Ishikawa (cell line): ENCODE data around the gene CLEC2A.

Experiments
- CEBPB ChIP-seq: IDR thresholded peaks from 2 replicates; pipeline ENCODE4 v1.6.1; 2012
- CREB1 ChIP-seq: IDR thresholded peaks from 2 replicates; pipeline ENCODE4 v1.6.1; 2012; ENCODE audit warnings: low read depth
- EGR1 ChIP-seq: IDR thresholded peaks from 2 replicates; pipeline ENCODE4 v1.6.1; 2012
- EP300 ChIP-seq: IDR thresholded peaks from 2 replicates; pipeline ENCODE4 v1.6.1; 2012; ENCODE audit warnings: borderline replicate concordance
- FOXM1 ChIP-seq: IDR thresholded peaks from 2 replicates; pipeline ENCODE4 v1.6.1; 2012; ENCODE audit warnings: low read depth, borderline replicate concordance
- NFIC ChIP-seq: IDR thresholded peaks from 2 replicates; pipeline ENCODE4 v1.6.1; 2012
- RAD21 ChIP-seq: IDR thresholded peaks from 2 replicates; pipeline ENCODE4 v1.6.1; 2012; ENCODE audit warnings: low read depth
- TAF1 ChIP-seq: IDR thresholded peaks from 2 replicates; pipeline ENCODE4 v1.6.1; 2012; ENCODE audit warnings: low read depth, mild to moderate bottlenecking
- TCF12 ChIP-seq: IDR thresholded peaks from 2 replicates; pipeline ENCODE4 v1.6.1; 2012; ENCODE audit warnings: low read depth
- TEAD4 ChIP-seq: IDR thresholded peaks from 2 replicates; pipeline ENCODE4 v1.6.1; 2012
- YY1 ChIP-seq: IDR thresholded peaks from 2 replicates; pipeline ENCODE4 v1.6.1; 2012; ENCODE audit warnings: low read depth
- ZBTB7A ChIP-seq: IDR thresholded peaks from 2 replicates; pipeline ENCODE4 v1.6.1; 2012; ENCODE audit warnings: low read depth
- TF ChIP-seq, protein P1 (sequence below): IDR thresholded peaks from 2 replicates; pipeline ENCODE4 v1.6.1; 2012; ENCODE audit warnings: low read depth, mild to moderate bottlenecking
- TF ChIP-seq, protein P2 (sequence below): IDR thresholded peaks from 2 replicates; pipeline ENCODE4 v1.6.1; 2012
- TF ChIP-seq, protein P3 (sequence below): IDR thresholded peaks from 2 replicates; pipeline ENCODE4 v1.6.1; 2012

CLEC2A gene

DNA sequence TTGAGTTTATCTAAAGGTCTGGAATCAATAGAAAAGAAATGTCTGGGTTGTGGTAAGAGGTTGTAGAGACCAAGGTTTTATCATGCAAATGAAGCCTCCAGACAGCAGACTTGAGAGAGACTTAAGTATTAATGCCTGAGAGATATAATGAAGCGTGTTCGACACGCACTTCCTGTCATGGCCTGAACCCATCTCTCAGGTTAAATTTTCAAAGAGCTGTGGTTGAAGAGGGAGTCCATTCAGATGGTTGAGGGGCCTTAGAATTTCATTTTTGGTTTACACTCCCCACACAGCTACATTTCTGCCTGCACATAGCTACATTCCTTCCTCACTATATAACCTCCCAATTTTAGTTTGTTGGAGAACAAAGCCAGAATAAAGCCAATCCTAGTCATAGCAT lies 28.9 kb upstream of the CLEC2A start:
- TF ChIP-seq, protein P1, sequence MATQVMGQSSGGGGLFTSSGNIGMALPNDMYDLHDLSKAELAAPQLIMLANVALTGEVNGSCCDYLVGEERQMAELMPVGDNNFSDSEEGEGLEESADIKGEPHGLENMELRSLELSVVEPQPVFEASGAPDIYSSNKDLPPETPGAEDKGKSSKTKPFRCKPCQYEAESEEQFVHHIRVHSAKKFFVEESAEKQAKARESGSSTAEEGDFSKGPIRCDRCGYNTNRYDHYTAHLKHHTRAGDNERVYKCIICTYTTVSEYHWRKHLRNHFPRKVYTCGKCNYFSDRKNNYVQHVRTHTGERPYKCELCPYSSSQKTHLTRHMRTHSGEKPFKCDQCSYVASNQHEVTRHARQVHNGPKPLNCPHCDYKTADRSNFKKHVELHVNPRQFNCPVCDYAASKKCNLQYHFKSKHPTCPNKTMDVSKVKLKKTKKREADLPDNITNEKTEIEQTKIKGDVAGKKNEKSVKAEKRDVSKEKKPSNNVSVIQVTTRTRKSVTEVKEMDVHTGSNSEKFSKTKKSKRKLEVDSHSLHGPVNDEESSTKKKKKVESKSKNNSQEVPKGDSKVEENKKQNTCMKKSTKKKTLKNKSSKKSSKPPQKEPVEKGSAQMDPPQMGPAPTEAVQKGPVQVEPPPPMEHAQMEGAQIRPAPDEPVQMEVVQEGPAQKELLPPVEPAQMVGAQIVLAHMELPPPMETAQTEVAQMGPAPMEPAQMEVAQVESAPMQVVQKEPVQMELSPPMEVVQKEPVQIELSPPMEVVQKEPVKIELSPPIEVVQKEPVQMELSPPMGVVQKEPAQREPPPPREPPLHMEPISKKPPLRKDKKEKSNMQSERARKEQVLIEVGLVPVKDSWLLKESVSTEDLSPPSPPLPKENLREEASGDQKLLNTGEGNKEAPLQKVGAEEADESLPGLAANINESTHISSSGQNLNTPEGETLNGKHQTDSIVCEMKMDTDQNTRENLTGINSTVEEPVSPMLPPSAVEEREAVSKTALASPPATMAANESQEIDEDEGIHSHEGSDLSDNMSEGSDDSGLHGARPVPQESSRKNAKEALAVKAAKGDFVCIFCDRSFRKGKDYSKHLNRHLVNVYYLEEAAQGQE = no peak
- TF ChIP-seq EGR1 (no peak), YY1 (no peak), FOXM1 (no peak), CREB1 (no peak), EP300 (no peak), CEBPB (no peak)
- TF ChIP-seq, protein P2, sequence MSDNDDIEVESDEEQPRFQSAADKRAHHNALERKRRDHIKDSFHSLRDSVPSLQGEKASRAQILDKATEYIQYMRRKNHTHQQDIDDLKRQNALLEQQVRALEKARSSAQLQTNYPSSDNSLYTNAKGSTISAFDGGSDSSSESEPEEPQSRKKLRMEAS = no peak

DNA sequence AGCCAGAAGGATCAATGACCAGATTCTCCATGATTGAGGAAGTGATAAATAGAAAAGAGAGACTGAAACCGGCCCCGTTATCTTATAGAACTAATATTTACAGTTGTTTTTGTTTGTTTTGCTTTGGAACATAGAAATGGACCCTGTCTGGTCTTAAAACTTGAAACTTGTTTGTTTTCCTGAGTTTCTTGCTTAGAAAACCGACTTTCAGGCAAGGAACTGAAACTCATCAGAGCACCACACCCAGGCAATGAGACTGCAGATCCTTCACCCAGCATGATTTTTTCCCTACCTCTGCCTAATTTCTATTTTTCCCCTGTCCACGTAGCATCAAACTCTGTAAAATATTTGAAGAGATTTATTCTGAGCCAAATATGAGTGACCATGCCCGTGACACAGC lies 28.4 kb upstream of the CLEC2A start:
- TF ChIP-seq NFIC = no peak
- no peak for TF ChIP-seq CREB1
- no peak for TF ChIP-seq TAF1
- TF ChIP-seq TCF12 = no peak
- TF ChIP-seq, protein P1 = no peak
- TF ChIP-seq, protein P2 = no peak
- no peak for TF ChIP-seq EGR1
- no peak for TF ChIP-seq EP300
- no peak for TF ChIP-seq RAD21
- no peak for TF ChIP-seq FOXM1
- TF ChIP-seq YY1 = no peak
- TF ChIP-seq ZBTB7A = no peak
- TF ChIP-seq, protein P3, sequence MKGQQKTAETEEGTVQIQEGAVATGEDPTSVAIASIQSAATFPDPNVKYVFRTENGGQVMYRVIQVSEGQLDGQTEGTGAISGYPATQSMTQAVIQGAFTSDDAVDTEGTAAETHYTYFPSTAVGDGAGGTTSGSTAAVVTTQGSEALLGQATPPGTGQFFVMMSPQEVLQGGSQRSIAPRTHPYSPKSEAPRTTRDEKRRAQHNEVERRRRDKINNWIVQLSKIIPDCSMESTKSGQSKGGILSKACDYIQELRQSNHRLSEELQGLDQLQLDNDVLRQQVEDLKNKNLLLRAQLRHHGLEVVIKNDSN = no peak
- TF ChIP-seq CEBPB = no peak
- no peak for TF ChIP-seq TEAD4

DNA sequence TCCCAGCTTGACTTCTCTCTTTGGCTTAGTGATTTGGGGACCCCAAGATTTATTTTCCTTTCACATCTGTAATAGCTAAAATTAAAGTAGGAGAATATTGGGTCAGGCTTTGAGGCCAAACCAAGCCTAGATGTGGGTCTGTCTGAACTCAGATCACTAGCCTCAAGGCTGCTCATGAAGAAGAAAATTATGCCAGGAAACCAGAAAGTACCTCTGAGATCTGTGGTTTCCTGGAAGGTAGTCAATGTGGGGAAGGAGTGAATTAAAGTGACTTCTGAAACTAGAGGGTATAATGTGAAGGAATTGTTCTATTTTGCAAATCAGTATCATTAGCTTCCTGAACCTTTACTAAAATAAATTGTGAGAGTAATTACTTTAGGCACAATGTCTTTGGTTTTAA lies 25.7 kb upstream of the CLEC2A start:
- TF ChIP-seq ZBTB7A = no peak
- no peak for TF ChIP-seq EGR1
- no peak for TF ChIP-seq RAD21
- TF ChIP-seq CREB1 = no peak
- TF ChIP-seq TAF1 = no peak
- TF ChIP-seq CEBPB = no peak
- TF ChIP-seq, protein P1 = no peak
- TF ChIP-seq TEAD4 = no peak
- TF ChIP-seq, protein P3 = no peak
- no peak for TF ChIP-seq EP300
- TF ChIP-seq YY1 = no peak

DNA sequence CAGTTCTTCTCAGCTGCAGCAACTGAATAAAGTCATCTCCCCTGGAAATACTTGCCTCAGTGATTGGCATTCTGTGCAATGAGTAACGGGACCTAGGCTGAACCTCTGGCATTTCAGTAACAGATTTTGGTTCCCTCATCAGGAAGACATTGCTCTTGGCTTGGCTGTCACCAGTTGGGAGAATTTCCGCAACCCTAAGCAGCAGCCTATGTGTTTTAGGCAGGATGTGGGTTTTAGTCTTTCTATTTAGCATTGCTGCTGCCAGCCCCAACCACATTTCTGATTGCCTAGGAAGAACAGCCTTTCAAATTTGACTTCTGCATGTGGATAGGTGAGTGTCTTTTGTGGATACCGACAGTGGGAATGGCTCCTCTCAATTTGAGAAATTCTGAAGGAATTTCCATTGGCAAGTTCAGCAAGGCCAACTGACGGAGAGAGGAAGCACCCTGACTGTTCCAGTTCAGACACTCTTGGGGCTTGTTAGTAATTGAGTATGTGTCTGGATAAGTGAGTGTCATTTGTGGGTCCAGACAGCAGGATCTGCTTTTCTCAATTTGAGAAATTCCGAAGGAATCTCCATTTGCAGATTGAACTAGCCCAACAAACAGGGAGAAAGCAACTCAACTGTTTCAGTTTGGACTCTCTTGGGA lies 19.0 kb upstream of the CLEC2A start:
- no peak for TF ChIP-seq RAD21

DNA sequence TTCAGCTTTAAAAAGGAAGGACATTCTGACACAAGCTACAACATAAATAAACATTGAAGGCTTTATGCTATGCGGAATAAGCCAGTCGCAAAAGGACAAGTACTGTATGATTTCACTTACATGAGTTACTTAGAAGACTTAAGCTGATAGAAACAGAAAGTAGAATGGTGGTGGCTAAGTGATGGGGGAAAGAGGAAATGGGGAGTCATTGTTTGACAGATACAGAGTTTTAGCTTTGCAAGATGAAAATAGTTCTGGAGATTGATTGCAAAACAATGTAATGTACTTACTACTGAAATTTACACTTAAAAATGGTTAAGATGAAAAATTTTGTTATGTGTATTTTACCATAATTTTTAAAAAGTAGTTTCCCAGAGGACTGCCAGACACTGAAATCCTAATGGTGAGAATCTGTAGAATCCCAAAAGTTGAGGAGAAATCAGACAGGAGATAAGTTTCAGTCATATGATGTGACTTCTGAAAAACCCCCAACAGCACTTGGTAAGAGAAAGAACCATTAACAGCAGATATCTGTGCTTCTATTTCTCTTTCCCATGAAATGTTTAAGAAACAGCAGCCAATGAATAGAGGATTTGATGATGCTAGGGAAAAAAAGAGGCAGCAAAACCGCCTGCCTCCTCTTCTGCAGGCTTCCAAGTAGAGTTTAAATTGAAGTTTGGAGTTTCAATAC lies 16.6 kb upstream of the CLEC2A start:
- TF ChIP-seq TAF1 (no peak), NFIC (no peak), EP300 (no peak), CEBPB (no peak), CREB1 (no peak), EGR1 (no peak), FOXM1 (no peak), ZBTB7A (no peak), YY1 (no peak), TEAD4 (no peak), TCF12 (no peak), RAD21 (no peak)
- TF ChIP-seq, protein P1 = no peak
- TF ChIP-seq, protein P3 = no peak
- TF ChIP-seq, protein P2 = no peak
